NB4 (cell line): ENCODE measurements around the gene NAV3.

Experiments used
- DNase-seq: peaks from one replicate; pipeline ENCODE4 v3.0.0; 2010; ENCODE audit warnings: low read depth
- H3K4me3 ChIP-seq: one replicate; pipeline ENCODE4 v1.5.1; 2011; ENCODE audit warnings: mild to moderate bottlenecking, low read depth, low read length, moderate library complexity
- CTCF ChIP-seq: IDR thresholded peaks from one replicate; pipeline ENCODE4 v1.5.1; 2012; ENCODE audit warnings: low read depth, low read length
- MYC ChIP-seq: IDR thresholded peaks from 2 replicates; pipeline ENCODE4 v1.6.1; 2011; ENCODE audit warnings: low read depth, low read length
- POLR2A ChIP-seq: IDR thresholded peaks from 2 replicates; pipeline ENCODE4 v1.6.1; 2011; ENCODE audit warnings: mild to moderate bottlenecking; ENCODE audit not compliant: insufficient read length; ENCODE audit errors: extremely low read depth
- TF ChIP-seq, protein P1 (sequence below): IDR thresholded peaks from 2 replicates; pipeline ENCODE4 v1.6.1; 2011; ENCODE audit warnings: low read depth, low read length

The NAV3 gene

DNA sequence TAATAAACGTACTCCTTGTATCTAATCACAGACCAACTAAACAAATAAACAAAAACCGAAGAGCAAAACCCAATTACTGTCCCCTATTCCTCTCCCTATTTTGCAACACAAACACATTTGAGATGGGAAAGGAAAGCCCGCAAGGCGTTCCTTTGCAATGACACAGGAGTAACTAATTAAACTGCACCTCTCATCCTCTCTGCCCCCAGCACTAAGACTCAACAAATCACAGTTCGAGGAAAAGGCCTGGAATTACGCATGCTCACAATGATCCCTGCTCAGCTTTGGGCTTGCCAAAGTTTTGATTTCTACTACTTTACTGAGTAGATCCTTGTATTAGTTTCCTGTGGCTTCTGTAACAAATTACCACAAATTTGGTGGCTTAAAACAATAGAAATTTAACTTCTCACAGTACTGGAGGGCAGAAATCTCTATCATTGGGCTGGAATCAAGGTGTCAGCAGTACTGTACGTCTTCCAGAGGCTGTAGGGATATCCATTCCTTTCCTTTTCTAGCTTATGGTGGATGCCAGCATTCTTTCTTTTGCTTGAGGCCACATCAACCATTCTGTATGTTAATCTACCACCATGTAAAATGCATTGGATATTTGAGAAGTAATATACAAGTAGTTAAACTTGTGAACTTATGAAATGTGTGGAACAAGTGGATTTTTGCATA, 123.0 kb downstream of the NAV3 start:
- TF ChIP-seq POLR2A = no peak
- TF ChIP-seq, protein P1, sequence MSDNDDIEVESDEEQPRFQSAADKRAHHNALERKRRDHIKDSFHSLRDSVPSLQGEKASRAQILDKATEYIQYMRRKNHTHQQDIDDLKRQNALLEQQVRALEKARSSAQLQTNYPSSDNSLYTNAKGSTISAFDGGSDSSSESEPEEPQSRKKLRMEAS = no peak
- no peak for TF ChIP-seq MYC
- TF ChIP-seq CTCF = no peak
- no peak for DNase-seq
- H3K4me3 ChIP-seq = no peak overlapping the region

- TF ChIP-seq MYC (no peak), CTCF (no peak), POLR2A (no peak)
- TF ChIP-seq, protein P1 = no peak
- H3K4me3 ChIP-seq = no peak overlapping the region
- no peak for DNase-seq
These were observed 123.5 kb downstream of the NAV3 start for GRCh38 chr12:77954206-77954555.

- DNase-seq = no peak
- TF ChIP-seq, protein P1 = no peak
- no peak for TF ChIP-seq CTCF
- no peak for TF ChIP-seq POLR2A
- TF ChIP-seq MYC = no peak
- no peak overlapping the region for H3K4me3 ChIP-seq
These were observed 126.4 kb downstream of the NAV3 start for GRCh38 chr12:77957062-77957461.

- DNase-seq = no peak
- TF ChIP-seq, protein P1 = no peak
- TF ChIP-seq MYC (no peak), CTCF (no peak), POLR2A (no peak)
- H3K4me3 ChIP-seq = no peak overlapping the region
These were observed 133.0 kb downstream of the NAV3 start for GRCh38 chr12:77963576-77964178.

GRCh38 chr12:77965790-77966189, 135.1 kb downstream of the NAV3 start:
- no peak for DNase-seq
- TF ChIP-seq POLR2A = no peak
- no peak overlapping the region for H3K4me3 ChIP-seq

DNA sequence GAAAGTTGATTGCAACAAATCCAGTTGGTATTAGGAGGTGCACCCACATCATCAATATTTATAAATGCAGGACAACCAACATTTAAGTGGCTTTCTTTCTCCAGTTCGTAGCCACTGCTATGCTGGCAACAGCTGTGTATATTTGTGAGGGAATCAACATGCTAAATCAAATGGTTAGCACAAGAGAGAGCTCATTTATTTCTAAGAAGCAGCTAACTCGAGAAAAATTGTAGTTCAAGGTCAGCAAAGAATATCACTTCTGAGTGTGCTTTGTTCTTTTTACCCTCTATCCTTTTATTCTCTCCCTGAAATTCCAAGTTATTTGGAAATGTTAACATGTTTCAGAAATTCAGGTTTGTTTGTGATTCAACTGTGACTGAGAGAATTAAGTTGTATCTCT, 137.3 kb downstream of the NAV3 start:
- no peak for DNase-seq
- no peak overlapping the region for H3K4me3 ChIP-seq
- TF ChIP-seq, protein P1 = no peak
- TF ChIP-seq POLR2A (no peak), CTCF (no peak), MYC (no peak)
